GM10248 (cell line): ENCODE results near the gene VWC2.
A peak's percentile ranks its signal among the peaks of the same experiment; 100 is the strongest.

ENCODE experiments used
- CTCF ChIA-PET: fragments of 300-600 bp; sonication (Branson Sonifier 250); formaldehyde crosslinking; extraction: SDS; loops from one replicate; lab custom pipeline; 2021; ENCODE audit warnings: antibody characterized with exemption; lab: Yijun Ruan, JAX
- POLR2A ChIA-PET: fragments of 350-650 bp; sonication (Branson Sonifier 250); formaldehyde crosslinking; extraction: SDS; loops from one replicate; lab custom pipeline; 2020; ENCODE audit warnings: antibody characterized with exemption; lab: Yijun Ruan, JAX
- DNase-seq: peaks from one replicate; pipeline ENCODE4 v3.0.0; 2012; ENCODE audit errors: extremely low spot score
- CTCF ChIP-seq: IDR thresholded peaks from 2 replicates; pipeline ENCODE4 v1.5.1; 2012; ENCODE audit warnings: mild to moderate bottlenecking, low read depth; ENCODE audit errors: extremely low read depth, missing control alignments, control extremely low read depth

The VWC2 gene

GRCh38 chr7:49789736-49790135, 16.3 kb downstream of the VWC2 start:
- ChIA-PET POLR2A (no interaction called here), CTCF (interaction anchor here (0.9 to 1.6 kb wide), 4 partner anchors 9 to 791 kb away, joined by 3 to 11 read pairs (median 5); no protein-coding TSS in a partner anchor)
- DNase-seq, result no peak
- TF ChIP-seq CTCF, result no peak

- CTCF ChIA-PET, result interaction anchor here (0.9 to 1.6 kb wide), 5 partner anchors 10 to 791 kb away, joined by 3 to 11 read pairs (median 4); no protein-coding TSS in a partner anchor
- no peak for DNase-seq
- POLR2A ChIA-PET, result no interaction called here
- no peak for TF ChIP-seq CTCF
These were observed 16.8 kb downstream of the VWC2 start for GRCh38 chr7:49790209-49790608.

GRCh38 chr7:49791088-49791741, 17.8 kb downstream of the VWC2 start:
- POLR2A ChIA-PET, result no interaction called here
- CTCF ChIA-PET, result interaction anchor here (0.9 to 2.2 kb wide), 11 partner anchors 9 to 1368 kb away, joined by 3 to 11 read pairs (median 3); no protein-coding TSS in a partner anchor
- DNase-seq, result peak; percentile 55
- peak; percentile 65 for TF ChIP-seq CTCF

DNA sequence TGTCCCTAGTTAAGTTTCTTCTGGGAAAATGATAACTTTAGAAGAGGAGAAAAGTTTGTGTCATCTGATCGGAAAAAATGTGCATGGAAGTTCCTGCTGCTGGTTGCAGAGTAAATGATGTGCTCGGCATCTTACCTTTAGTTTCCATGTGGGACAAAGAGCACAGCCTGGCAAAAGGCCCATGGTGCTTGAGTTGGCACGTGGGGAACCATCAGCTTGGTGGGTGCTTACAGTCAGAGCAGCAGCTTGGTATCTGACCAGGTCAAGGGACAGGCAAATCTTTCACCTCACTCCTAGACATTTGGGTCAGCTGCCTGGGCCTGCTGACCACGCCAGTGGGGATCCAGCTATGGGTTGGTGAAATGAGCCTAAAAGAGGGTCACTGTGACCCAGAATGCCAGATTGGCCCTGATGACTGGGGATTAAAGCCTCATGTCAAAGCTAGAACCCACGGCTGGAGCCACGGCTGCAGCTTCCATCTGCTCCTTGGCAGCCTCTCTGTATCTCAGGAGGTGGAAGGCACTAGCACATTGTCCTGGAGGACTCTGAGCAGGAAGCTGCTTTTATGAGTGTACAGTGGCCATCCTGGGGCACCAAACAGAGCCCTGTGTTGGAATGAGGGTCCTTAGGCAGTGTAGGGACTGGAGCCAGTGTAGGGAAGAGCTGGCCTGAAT, 24.7 kb downstream of the VWC2 start:
- ChIA-PET CTCF (interaction anchor here (0.9 to 1.3 kb wide), 2 partner anchors 11 kb away, joined by 3 to 4 read pairs; no protein-coding TSS in a partner anchor), POLR2A (no interaction called here)
- DNase-seq, result no peak
- no peak for TF ChIP-seq CTCF

DNA sequence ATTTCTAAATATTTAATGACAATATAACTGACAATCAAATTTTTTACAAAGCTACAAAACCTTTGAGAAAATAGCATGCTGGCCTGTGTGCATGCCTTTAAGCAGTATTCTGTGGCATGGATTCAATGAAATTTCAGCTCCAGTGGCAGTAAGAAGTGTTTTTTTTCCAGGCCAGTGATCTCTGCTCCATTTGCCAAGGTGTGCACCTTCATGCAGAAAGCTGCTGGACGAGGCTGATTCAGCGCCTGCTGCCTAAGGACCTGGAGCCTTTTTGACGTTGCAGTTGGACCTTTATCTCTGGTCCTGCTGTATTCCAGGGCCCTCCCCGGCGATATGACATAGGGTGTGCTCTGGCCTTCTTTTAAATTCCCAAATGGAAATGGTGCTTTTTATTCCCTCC, 26.6 kb downstream of the VWC2 start:
- CTCF ChIA-PET, result interaction anchor here (2.3 kb wide), 1 partner anchor 8 kb away, joined by 8 read pairs; no protein-coding TSS in a partner anchor
- TF ChIP-seq CTCF, result no peak
- no peak for DNase-seq
- POLR2A ChIA-PET, result no interaction called here

- POLR2A ChIA-PET, result no interaction called here
- no peak for TF ChIP-seq CTCF
- DNase-seq, result no peak
- CTCF ChIA-PET, result no interaction called here
These were observed 29.2 kb downstream of the VWC2 start for GRCh38 chr7:49802600-49802999.
